Subcutaneous adipose tissue (tissue), 4 donors: ENCODE data around the gene TCTN3. TPM values are rescaled to one million over a fixed set of nuclear protein-coding genes. Genes with fewer than 3 reads are reported as not detected.

Experiments
- CTCF ChIP-seq: fragments of 450-650 bp; IDR thresholded peaks from one replicate; pipeline ENCODE4 v1.5.1; 2016; ENCODE audit warnings: low read depth, mild to moderate bottlenecking, control low read depth, antibody characterized with exemption, moderate library complexity
- total RNA-seq, 4 donors: library from RNA; depleted of rRNA; stranded (reverse); fragments of >200 nt; gene quantifications; one replicate each; pipeline ENCODE4 v1.1.0, GENCODE V29; 2016

TCTN3 gene
- total RNA-seq, 4 donors from 2014 or later: 16.0 to 27.6 (median 17.7) TPM

- TF ChIP-seq CTCF: no peak
Measured at GRCh38 chr10:95656291-95657164, 37.2 kb downstream of the TCTN3 start, which contains the start of gene ALDH18A1. ALDH18A1 (minus strand) TSS chr10:95656711; CDS start chr10:95653377, 3,334 bp downstream.

GRCh38 chr10:95655571-95656290, 38.0 kb downstream of the TCTN3 start:
- TF ChIP-seq CTCF: no peak

- TF ChIP-seq CTCF: no peak
Measured at GRCh38 chr10:95653895-95654294, 39.8 kb downstream of the TCTN3 start.

- TF ChIP-seq CTCF: no peak
Measured at GRCh38 chr10:95651346-95652060, 42.2 kb downstream of the TCTN3 start.

- no peak for TF ChIP-seq CTCF
Measured at GRCh38 chr10:95650232-95650631, 43.5 kb downstream of the TCTN3 start.

GRCh38 chr10:95648138-95648537, 45.6 kb downstream of the TCTN3 start:
- no peak for TF ChIP-seq CTCF
